ENCODE results near the gene IKBKE.

IKBKE gene

DNA sequence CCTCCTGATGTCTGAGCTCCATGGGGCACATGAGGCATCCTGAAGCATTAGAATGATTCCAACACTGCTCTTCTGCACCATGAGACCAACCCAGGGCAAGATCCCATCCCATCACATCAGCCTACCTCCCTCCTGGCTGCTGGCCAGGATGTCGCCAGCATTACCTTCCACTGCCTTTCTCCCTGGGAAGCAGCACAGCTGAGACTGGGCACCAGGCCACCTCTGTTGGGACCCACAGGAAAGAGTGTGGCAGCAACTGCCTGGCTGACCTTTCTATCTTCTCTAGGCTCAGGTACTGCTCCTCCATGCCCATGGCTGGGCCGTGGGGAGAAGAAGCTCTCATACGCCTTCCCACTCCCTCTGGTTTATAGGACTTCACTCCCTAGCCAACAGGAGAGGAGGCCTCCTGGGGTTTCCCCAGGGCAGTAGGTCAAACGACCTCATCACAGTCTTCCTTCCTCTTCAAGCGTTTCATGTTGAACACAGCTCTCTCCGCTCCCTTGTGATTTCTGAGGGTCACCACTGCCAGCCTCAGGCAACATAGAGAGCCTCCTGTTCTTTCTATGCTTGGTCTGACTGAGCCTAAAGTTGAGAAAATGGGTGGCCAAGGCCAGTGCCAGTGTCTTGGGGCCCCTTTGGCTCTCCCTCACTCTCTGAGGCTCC lies 26.0 kb downstream of the IKBKE start:
- no peak for DNase-seq (ENCODE audit: low read depth in 2 of 2)

DNA sequence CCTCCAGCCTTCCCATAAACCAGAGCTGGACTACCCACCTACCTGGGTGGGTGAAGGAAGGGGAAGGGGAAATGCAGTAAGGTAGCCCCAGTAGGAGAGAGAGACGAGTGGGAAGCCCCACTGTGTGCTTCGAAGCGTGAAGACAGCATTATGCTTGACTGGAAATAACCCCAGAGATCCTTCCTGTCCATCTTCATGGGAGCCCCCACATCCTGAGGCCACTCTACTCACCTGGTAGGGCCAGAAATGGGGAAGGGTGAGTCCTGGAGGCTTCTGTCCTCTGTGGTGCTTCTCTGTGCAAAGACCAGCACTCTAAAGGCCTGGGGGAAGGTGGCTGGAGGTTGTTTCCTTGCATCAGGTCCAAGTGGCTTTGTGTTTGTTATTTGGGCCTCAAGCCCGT lies 27.1 kb downstream of the IKBKE start:
- DNase-seq (ENCODE audit: low read depth in 2 of 2) = no peak

DNA sequence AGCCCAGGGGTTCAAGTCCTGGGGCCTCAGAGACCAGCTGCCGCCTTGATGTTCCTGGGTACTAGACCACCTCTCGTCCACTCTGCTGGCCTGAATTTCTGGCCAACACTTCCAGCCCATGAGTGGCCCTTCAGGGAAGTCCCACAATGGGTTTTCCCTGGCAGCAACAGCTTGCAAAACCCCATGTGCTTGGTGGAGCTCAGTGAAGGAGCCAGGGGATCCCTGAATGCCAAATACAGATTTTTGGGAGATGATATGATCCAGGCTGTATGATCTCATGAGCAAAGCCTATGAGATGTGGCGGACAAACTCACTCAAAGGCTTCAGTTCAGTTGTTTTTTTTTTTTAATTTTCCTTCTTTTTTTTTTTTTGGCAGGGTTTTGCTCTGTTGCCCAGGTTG lies 27.5 kb downstream of the IKBKE start:
- DNase-seq (ENCODE audit: low read depth in 2 of 2) = no peak

DNA sequence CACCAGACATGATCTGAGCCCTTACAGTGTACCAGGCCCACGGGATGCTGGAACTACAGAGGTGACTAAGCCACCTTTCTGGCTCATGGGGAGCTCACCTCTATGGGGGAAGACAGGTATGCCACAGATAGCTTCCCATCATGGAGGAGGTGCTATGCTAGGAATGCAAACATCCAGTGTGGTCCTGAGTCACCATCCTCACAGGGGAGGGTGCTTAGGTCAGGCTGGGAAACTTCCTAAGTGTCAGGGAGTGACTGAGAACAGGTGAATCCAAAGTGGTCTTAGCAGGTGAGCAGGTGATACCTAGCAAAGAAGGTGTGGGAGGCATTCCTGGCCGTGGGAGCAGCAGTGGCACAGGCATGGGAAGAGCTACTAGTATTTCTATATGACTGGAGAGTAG lies 28.4 kb downstream of the IKBKE start:
- no peak for DNase-seq (ENCODE audit: low read depth in 2 of 2)

DNA sequence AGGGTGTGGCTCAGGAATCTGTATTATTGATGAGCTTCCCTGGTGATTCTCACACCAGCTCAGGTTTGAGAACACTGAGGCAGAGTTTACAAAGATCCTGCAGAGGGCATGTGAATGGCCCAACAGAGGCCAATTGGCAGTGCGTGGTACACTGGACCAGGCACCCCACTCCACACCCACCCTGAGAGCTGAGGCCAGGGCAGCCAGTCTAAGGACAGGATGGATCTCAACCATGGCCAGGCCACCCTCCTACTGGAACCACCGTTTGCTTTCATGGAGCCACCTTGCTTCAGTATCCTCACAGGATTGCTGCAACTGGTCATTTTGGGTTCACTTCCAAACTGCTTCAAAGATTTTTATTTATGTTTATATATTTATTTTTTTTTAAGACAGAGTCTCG lies 29.8 kb downstream of the IKBKE start:
- no peak for DNase-seq (ENCODE audit: low read depth in 2 of 2)

DNA sequence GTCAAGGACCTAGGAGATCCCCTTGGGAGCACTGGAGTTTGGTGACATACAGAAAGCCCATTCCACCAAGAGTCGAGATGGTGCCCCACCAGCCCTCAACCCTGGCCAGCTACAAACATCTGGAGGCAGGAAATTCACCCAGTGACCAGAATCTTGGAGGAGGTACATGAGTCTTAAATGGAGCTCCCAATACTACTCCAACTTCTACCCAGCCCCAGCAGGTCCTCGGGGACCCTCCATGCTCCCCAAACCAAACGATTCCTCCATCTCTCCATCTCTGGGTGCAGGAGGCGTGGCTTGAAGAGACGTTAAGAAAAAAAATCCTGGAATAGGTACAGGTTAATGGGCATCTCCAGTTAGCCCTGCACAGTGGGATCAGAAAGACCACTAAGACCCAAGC lies 31.6 kb downstream of the IKBKE start:
- DNase-seq (ENCODE audit: low read depth in 2 of 2) = no peak

DNA sequence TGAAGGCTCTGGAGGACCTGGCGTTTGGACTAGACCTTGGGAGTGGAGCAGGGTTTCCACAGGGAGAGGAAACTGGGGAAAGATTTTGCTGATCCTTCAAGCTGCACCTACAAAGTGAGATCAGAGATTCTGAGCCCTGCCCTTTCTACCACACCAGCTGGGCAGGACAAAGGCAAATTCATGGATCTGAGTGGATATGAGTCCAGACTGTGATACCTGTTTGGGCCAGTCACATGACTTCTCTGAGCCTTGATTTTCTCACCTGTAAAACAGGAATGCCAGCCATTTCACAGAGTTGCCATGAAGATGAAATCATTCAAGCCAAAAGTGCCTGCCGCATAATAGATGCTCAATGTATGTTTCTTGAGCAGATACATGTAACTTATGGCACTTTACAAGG lies 32.1 kb downstream of the IKBKE start:
- no peak for DNase-seq (ENCODE audit: low read depth in 2 of 2)

DNA sequence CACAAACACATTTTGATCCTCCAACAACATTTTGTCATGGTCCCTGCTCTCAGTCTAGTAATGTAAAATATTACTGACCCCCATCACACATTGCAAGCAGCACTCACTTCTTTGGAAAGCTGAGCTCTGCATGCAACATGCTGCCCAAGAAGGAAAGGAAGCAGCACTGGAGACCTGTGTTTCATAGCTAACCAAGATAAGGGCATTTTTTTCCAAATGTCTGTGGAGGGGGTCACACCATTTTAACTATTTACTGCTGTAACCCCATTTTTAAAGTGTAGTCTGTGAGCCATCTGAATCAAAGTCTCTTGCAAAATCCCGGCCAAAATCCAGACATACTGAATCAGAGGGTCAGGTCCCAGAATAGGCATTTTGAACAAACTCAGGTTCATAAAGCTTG lies 32.5 kb downstream of the IKBKE start:
- DNase-seq (ENCODE audit: low read depth in 2 of 2) = no peak

DNA sequence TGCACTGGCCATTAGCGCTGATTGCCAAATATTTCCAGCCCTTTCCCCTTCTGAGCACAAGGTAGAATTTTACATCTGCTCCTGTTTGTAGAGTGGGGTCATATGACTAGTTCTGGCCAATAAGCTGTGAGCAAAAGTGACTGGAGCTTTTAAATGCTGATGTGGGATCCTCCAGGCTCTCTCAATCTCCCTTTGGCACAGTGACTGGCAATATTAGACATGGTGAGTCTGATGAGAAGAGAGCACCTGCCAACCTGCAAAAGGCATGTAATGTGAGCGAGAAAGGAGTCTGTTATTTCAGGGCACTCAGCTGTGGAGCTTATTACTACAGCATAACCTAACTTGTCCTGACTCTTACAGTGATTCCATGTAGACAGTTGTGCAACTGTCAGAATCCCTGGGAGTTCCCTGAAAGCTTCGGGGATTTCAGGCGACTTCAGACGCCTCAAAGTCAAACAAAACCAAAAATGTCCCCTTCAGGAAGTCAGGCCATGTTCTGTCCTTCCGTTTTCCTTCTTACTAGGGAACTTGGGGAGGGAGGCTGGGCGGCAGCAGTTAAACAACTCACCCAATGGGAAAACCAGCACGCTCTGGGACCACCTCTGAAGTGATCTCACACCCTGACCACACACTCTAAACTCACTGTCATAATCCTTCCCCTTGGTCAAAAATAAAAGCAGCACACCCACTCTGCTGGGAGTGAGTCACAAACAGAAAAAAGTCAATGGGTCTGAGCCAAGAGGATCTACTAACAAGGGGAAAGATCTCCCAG lies 33.5 kb downstream of the IKBKE start:
- DNase-seq (ENCODE audit: low read depth in 2 of 2) = peak in 1 of 2 donors; percentile 60

DNA sequence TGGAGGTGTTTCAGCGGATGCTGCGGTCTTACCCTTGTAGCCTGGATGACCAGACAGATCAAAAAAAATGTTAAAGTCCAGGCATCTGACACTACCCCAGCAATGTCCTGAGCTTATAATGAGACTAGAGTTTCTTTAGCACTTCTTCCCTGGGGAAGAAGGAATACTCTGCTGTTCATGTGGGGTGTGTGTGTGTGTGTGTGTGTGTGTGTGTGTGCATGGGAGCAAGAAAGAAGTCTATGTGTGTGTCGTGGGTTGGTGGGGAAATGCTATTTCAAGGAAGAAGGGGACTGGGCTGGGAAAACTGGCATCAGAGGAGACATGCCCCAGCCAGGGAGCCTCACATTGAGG lies 34.1 kb downstream of the IKBKE start:
- DNase-seq (ENCODE audit: low read depth in 2 of 2) = no peak

DNA sequence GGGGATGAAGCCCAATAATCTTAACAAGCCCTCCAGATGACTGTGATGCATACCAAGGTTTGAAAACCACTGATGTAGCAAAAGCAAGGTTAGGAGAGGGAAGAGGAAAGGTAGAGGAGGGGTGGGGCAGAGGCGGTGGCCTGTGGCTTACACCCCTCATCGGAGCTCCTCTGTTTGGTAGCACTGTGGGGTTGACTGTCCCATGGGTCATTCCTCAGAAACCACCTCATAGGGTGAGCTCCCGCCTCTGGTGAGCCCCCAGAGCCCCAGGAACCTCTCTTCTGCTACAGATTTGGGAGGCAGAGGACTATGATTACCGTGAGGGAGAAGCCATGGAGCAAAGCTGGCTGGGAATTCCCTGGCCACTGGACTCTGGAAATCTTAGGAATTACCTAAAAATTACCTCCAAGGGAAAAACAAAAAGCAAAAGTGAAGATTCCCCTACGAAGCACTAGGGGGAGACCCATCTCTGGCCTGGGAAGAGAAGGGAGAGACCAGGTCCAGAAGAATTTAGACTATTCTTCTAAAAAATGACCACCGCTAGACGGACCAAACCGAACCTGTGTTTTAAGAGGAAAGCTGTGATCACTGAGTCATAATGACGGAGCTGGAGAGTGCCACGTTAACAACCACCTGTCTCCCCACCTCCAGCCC lies 35.6 kb downstream of the IKBKE start:
- no peak for DNase-seq (ENCODE audit: low read depth in 2 of 2)

DNA sequence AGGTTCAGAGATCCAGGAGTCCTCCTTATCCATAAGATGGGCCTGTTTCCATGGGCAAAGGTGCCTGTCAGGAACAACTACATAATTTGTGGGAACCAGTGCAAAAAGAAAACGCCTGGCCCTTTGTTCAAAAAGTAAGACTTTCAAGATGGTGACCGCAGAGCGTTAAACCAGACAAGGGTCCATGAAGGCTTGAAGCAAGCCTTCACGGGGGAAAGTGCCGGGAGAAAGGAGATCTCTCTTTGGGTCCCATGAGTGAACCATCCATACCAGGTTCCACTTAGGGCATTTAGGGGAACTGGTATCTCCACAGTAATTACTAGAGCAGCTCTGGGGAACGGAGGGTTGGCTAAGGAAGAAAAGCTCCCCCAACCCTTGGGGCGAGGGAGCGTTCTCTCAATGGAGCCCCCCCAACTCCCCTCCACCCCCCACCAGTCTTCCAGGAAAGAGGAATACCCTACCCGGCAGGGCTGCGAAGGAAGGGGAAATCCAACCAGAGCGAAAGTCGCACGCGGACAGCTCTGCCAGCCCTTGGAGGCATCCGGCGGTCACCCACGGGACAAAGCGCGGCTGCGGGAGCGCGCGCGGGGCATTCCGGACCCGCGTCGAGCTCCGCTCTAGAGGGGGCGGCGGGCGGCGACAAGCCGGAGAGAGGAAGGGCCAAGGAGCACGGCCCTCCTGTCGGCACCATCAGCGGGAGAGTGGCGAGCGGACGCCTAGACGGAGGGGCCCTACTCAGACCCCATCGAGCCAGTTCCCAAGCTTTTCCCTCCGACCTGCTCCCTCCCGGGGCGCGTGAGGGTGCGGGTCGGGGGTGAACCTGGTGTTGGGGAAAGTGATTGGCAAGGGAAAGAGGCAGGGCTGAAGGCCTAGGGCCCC lies 36.4 kb downstream of the IKBKE start:
- DNase-seq (ENCODE audit: low read depth in 2 of 2) = no peak

DNA sequence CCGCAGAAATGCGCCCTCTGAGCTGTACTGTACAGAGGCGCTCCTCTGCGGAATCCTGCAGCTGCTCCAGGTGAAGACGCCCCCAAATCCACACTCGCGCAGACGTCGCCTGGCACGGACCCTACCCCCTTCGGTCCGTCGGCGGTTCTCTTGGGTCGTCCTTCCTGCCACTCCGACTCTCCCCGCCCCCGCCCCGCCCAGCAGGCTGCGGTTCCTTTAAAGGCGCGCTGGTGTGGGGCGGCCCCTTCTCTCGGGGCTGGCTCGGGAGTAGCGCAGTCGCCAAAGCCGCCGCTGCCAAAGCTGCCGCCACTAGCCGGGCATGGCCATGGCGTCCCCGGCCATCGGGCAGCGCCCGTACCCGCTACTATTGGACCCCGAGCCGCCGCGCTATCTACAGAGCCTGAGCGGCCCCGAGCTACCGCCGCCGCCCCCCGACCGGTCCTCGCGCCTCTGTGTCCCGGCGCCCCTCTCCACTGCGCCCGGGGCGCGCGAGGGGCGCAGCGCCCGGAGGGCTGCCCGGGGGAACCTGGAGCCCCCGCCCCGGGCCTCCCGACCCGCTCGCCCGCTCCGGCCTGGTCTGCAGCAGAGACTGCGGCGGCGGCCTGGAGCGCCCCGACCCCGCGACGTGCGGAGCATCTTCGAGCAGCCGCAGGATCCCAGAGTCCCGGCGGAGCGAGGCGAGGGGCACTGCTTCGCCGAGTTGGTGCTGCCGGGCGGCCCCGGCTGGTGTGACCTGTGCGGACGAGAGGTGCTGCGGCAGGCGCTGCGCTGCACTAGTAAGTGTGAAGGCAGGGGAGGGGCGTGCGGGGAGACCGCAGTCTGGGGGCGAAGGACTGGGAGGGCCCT lies 37.2 kb downstream of the IKBKE start, which contains the start of gene RASSF5:
RASSF5 (plus strand) TSS at position 248 of the 846 bp plus-strand sequence; CDS start at position 320, 72 bp downstream.
- DNase-seq (ENCODE audit: low read depth in 2 of 2) = peak; percentile 71 to 81

DNA sequence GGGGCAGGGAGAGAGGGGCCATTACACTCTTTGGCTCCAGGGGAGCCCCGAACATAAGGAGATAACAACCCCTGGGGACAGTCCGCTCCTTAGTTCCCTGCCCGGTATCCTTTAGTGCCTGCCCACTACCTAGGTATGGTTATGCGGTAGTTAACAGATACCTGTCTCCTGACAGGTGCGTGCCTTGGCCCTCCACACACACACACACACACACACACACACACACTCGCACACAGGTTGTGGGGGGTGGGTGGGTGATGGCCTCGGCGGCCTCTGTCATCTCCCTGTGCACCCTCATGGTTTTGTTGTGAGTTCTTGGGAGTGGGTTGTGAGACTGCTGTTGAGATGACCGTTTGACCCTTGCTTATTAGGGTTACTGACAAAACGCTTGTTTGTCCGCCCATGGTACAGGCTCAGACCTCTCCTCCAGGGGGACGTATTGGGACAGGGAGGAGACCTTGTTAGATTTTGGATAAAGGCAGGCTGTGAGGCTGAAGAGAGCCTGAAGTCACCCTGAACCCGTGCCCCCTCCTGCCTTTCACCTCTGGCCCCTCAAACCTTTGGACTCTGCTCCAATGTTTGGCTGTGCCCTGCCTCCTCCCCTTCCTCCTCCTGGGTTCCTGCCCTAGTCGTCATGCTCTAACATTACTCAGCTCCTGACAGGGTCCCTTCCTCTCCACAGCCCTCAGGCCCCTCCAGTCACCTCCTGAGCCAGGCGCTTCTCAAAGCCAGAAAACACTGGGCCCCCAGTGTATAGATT lies 38.0 kb downstream of the IKBKE start:
- DNase-seq (ENCODE audit: low read depth in 2 of 2) = no peak

DNA sequence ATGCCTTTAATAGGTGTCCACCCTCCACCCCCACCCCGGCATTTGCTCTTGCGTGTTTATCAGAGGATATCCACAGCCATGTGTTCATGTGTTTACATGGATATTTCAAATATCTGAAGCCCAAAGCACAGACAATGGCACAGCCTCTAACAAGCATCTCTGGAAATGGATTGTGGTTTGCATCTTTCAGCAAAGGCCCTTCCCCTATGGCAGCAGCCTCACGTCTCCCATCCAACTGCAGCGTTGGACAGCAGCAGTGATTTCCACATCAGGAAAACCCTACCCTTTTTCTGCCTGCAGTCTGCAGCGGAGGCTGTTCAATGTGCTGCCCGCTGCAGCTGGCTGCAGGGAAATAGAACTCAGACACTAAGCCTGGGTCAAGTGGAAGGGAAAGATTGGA lies 38.7 kb downstream of the IKBKE start:
- no peak for DNase-seq (ENCODE audit: low read depth in 2 of 2)

DNA sequence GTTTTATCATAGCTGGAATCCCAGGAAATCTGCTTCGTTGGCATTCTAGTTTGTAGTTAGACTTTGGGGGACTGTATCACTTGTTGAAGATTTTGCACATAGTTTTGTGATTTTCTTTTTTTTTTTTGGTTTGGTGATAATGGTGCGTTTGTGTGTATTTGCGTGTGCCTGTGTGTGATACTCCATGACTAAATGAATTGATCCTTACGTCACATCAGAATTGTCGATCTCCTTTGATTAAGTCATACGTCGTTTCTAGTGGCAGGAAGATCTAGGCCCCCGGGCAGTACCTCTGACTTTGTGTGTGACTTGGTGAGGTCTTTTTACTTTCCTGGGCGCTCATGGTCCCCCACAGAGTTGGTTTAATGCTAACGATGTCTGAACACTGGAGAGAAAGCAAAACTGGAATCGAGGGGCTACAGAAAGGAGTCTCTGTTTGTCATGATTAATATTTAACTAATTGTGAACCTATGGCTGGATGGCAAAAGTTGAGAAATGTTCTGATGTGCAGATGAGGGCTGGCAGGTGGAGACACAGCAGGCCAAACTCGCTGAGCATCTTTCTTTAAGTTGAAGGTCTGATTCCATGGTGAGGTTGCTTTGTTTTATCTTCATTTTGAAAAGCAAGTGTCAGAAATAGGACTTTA lies 39.5 kb downstream of the IKBKE start:
- DNase-seq (ENCODE audit: low read depth in 2 of 2) = no peak

DNA sequence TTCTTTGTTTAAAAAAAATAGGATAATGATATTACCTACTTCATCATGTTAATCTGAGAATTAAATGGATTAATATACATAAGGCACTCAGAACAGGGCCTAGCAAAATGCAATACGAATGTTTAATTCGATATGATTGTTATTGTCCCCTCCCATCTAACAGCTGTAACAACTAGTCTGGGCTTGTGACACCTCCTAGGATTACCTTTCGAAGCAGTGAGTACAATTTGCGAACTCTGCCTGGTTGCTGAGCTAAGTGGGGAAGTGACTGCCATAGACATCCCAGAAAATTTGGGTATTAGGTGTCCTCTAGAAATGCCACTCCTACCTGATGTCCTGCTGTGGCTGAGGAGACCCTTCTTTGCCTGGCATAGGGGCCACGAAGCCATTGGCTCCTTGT lies 40.1 kb downstream of the IKBKE start:
- no peak for DNase-seq (ENCODE audit: low read depth in 2 of 2)

DNA sequence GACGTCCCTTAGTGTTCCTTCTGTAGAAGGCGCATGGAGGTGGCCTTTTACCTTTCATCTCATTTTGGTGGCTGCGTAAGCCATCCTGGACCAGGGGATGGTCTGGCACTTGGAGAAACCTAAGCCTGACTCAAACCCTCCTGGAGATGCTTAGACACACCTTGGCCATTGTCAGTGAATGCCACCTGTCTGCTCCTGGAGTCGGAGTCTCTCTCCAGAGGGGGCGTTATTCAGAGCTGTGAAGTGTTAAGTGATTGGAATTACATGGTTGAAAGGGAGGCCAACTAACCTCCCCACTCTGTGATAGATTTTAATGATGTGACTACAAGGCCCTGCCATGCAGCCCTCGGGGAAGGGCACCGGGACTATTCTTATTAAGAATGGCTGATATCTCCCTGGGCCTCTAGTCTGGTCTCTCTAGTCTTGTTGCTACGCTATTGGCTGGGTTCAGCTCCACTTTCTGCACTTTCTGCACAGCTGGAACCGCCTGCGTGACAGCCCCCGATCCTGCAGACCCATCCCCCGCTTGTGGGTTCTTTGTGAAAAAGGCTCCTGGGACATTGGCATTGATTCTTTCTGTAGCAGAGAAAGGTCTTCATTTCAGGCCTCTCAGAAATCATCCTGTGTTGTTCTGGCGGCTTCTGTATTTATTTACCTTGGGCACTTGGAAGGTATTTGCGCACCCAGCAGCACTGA lies 41.2 kb downstream of the IKBKE start:
- no peak for DNase-seq (ENCODE audit: low read depth in 2 of 2)
